GM12878 (cell line): ENCODE data around the gene FAF1. TPM values are rescaled to one million over a fixed set of nuclear protein-coding genes. Genes with fewer than 3 reads are reported as not detected.

Experiments used
- ATAC-seq: fragments of 200-7000 bp; cut with Tn5 transposase; 3 replicates; pipeline ENCODE4 v1.9.1; 2020; ENCODE audit warnings: mild to moderate bottlenecking, moderate library complexity
- BruUV-seq: library from RNA; stranded (reverse); fragments of 400-500 nt; replicated peaks from 2 replicates; lab custom pipeline; 2021; lab: Mats Ljungman, UMichigan
- CTCF ChIA-PET: fragments of 300-600 bp; sonication (Branson Sonifier 250); formaldehyde crosslinking; extraction: SDS; loops from one replicate; lab custom pipeline; 2021; ENCODE audit warnings: inconsistent platforms; lab: Yijun Ruan, JAX
- POLR2A ChIA-PET: fragments of 350-600 bp; formaldehyde crosslinking; extraction: SDS; loops from one replicate; lab custom pipeline; 2021; ENCODE audit warnings: inconsistent platforms; lab: Charles Lee
- RAD21 ChIA-PET: fragments of 300-600 bp; sonication (Branson Sonifier 250); formaldehyde crosslinking; loops from one replicate; lab custom pipeline; 2023; ENCODE audit warnings: antibody characterized with exemption; ENCODE audit not compliant: unreplicated experiment; lab: Charles Lee
- SMC1A ChIA-PET: fragments of 300-600 bp; sonication (Branson Sonifier 250); formaldehyde crosslinking; loops from one replicate; lab custom pipeline; 2023; ENCODE audit not compliant: unreplicated experiment, uncharacterized antibody; lab: Charles Lee
- DNase-seq: peaks from one replicate; pipeline ENCODE4 v3.0.0-alpha.2; 2011; ENCODE audit warnings: low read depth, low spot score
- FAIRE-seq: peaks from 3 replicates; lab custom pipeline; 2011; peaks lifted over from hg19 to GRCh38; lab: Jason Lieb, UNC
- H2AFZ ChIP-seq: 2 replicates; pipeline ENCODE4 v1.6.0; 2011; ENCODE audit warnings: low read depth, low read length, control low read depth; ENCODE audit not compliant: control insufficient read depth
- H3K27ac ChIP-seq: 2 replicates; pipeline ENCODE4 v1.5.1; 2011; ENCODE audit warnings: control low read depth; ENCODE audit not compliant: control insufficient read depth, insufficient read depth
- H3K27me3 ChIP-seq, 2 experiments: replicated peaks in 1 of 2; 2 replicates each; pipeline versions ENCODE4 v1.6.0 to v1.6.1; 2011; ENCODE audit warnings: low read length in 1 of 2; ENCODE audit not compliant: control insufficient read depth in 2 of 2, insufficient read depth in 2 of 2
- H3K36me3 ChIP-seq, 2 experiments: 2 replicates each; pipeline ENCODE4 v1.5.1; 2011; ENCODE audit warnings: low read length in 1 of 2; ENCODE audit not compliant: control insufficient read depth in 2 of 2, insufficient read depth in 2 of 2
- H3K4me1 ChIP-seq: 2 replicates; pipeline ENCODE4 v1.6.1; 2011; ENCODE audit warnings: mild to moderate bottlenecking, low read length, moderate library complexity, mixed read lengths; ENCODE audit not compliant: control insufficient read depth, insufficient read depth
- H3K4me2 ChIP-seq: 2 replicates; pipeline ENCODE4 v1.6.0; 2011; ENCODE audit warnings: control low read depth; ENCODE audit not compliant: control insufficient read depth, insufficient read depth
- H3K4me3 ChIP-seq: fragments of 200-600 bp; sonication (generic); 2 replicates; pipeline ENCODE4 v1.5.1; 2016
- H3K79me2 ChIP-seq: 2 replicates; pipeline ENCODE4 v1.6.0; 2011; ENCODE audit warnings: low read length; ENCODE audit not compliant: control insufficient read depth, insufficient read depth
- H3K9ac ChIP-seq: 2 replicates; pipeline ENCODE4 v1.8.0; 2011; ENCODE audit warnings: low read length, control low read depth, mixed read lengths; ENCODE audit not compliant: control insufficient read depth, insufficient read depth
- H3K9me3 ChIP-seq: replicated peaks from 3 replicates; pipeline ENCODE4 v1.5.1; 2011; ENCODE audit warnings: mild to moderate bottlenecking, low read length; ENCODE audit not compliant: control insufficient read depth, insufficient read depth
- H4K20me1 ChIP-seq: 2 replicates; pipeline ENCODE4 v1.6.0; 2011; ENCODE audit not compliant: control insufficient read depth, insufficient read depth
- BCL11A ChIP-seq: IDR thresholded peaks from 2 replicates; pipeline ENCODE4 v1.6.1; 2011; ENCODE audit warnings: low read depth, low read length
- CREB1 ChIP-seq: IDR thresholded peaks from 2 replicates; pipeline ENCODE4 v1.6.1; 2012; ENCODE audit warnings: low read depth, mild to moderate bottlenecking, inconsistent platforms
- MYB ChIP-seq: fragments of 150-350 bp; IDR thresholded peaks from 2 replicates; pipeline ENCODE4 v1.6.1; 2014; ENCODE audit warnings: mild to moderate bottlenecking, low read depth, low read length, borderline replicate concordance
- POLR2A ChIP-seq: IDR thresholded peaks from 2 replicates; pipeline ENCODE4 v1.6.1; 2011; ENCODE audit warnings: low read depth, mild to moderate bottlenecking, low read length
- WGBS: methylation state at CpG from one replicate; pipeline ENCODE4 v1.1.6; 2016; ENCODE audit warnings: low lambda C conversion rate; ENCODE audit not compliant: insufficient replicate concordance, insufficient coverage; ENCODE audit errors: missing lambda C conversion rate; 5-methylcytosine and 5-hydroxymethylcytosine counted together
- in situ Hi-C: fragments of 300-500 bp; cut with MboI; formaldehyde crosslinking; loops from 9 replicates; pipeline ENCODE4 v1.14.3; 2018; ENCODE audit warnings: mixed read lengths
- intact Hi-C: fragments of 100-400 bp; cut with micrococcal nuclease; formaldehyde crosslinking; loops from one replicate; pipeline ENCODE4 v1.14.2; 2022; ENCODE audit not compliant: unreplicated experiment
- polyA plus RNA-seq, 11 experiments: library from polyadenylated mRNA; depleted of rRNA in 4 of 11; unstranded in 6 of 11; stranded (reverse) in 5 of 11; fragments of >200 nt; fragmentation: Nextera tagmentation in 4 of 11; fragmentation: Illumina TruSeq in 1 of 11; extraction: Ambion mirVana in 4 of 11; extraction: Trizol in 1 of 11; gene quantifications; 1 replicate in 1 of 11; 2 replicates in 10 of 11; pipeline versions ENCODE4 v1.2.1 to v1.2.3, GENCODE V29; 2011 to 2016; ENCODE audit warnings: inconsistent platforms in 2 of 11, missing spikeins in 2 of 11, low read depth in 1 of 11
- total RNA-seq, 4 experiments: library from RNA; depleted of rRNA in 3 of 4; stranded (reverse); fragments of >200 nt in 3 of 4; fragmentation: Illumina TruSeq in 1 of 4; extraction: Trizol in 1 of 4; gene quantifications; 2 replicates each; pipeline versions ENCODE4 v1.2.1 to v1.2.3, GENCODE V29; 2013 to 2021
- TF ChIP-seq, protein P1 (sequence below): fragments of 450-650 bp; IDR thresholded peaks from 2 replicates; pipeline ENCODE4 v1.6.1; 2018; ENCODE audit warnings: borderline replicate concordance, mild to moderate bottlenecking; ENCODE audit not compliant: partially characterized antibody
- TF ChIP-seq, protein P2 (sequence below): fragments of 450-650 bp; IDR thresholded peaks from 2 replicates; pipeline ENCODE4 v1.6.1; 2017; ENCODE audit warnings: mild to moderate bottlenecking, moderate library complexity
- TF ChIP-seq, protein P3 (sequence below): fragments of 450-650 bp; IDR thresholded peaks from 2 replicates; pipeline ENCODE4 v1.6.1; 2014; ENCODE audit warnings: mild to moderate bottlenecking

Gene FAF1
- total and polyA plus RNA-seq, 10 of the 15 experiments (the other 5 are each of a cell fraction or from before 2014, with no cell fraction given) = 8.6 to 54.5 (median 23.7) TPM

DNA sequence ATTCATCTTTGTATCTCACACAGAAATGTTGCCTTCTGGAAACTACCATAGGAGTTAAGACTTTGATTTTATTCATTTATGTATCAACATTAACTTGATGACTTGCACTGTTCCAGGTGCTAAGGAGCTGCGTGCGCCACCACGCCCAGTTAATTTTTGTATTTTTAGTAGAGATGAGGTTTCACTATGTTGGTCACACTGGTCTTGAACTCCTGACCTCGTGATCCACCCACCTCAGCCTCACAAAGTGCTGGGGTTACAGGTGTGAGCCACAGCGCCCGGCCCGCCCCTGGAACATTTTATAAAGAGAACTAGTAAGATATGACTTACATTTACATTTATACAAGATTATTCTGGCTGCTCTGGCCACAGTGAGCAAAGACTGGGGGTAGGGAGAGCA, 252.2 kb downstream of the FAF1 start:
- Histone ChIP-seq H3K4me2 (no peak overlapping the region), H3K79me2 (no peaks in the 10 kb centered on the region), H3K27me3 (no peaks in the 10 kb centered on the region), H3K27ac (no peak overlapping the region), H3K36me3 (no peaks in the 10 kb centered on the region), H3K4me3 (no peak overlapping the region), H3K9ac (no peak overlapping the region), H3K9me3 (no peaks in the 10 kb centered on the region), H2AFZ (no peak overlapping the region), H3K4me1 (no peaks in the 10 kb centered on the region), H4K20me1 (no peaks in the 10 kb centered on the region)
- BruUV-seq = no TSS peak
- 97% methylated on average over 7 of the region's 7 CpGs for WGBS
- FAIRE-seq (no peak), ATAC-seq (no peak), DNase-seq (no peak)
- POLR2A ChIA-PET = no interaction called here
- TF ChIP-seq, protein P1, sequence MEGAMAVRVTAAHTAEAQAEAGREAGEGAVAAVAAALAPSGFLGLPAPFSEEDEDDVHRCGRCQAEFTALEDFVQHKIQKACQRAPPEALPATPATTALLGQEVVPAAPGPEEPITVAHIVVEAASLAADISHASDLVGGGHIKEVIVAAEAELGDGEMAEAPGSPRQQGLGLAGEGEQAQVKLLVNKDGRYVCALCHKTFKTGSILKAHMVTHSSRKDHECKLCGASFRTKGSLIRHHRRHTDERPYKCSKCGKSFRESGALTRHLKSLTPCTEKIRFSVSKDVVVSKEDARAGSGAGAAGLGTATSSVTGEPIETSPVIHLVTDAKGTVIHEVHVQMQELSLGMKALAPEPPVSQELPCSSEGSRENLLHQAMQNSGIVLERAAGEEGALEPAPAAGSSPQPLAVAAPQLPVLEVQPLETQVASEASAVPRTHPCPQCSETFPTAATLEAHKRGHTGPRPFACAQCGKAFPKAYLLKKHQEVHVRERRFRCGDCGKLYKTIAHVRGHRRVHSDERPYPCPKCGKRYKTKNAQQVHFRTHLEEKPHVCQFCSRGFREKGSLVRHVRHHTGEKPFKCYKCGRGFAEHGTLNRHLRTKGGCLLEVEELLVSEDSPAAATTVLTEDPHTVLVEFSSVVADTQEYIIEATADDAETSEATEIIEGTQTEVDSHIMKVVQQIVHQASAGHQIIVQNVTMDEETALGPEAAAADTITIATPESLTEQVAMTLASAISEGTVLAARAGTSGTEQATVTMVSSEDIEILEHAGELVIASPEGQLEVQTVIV = no peak
- TF ChIP-seq POLR2A = no peak
- TF ChIP-seq, protein P2, sequence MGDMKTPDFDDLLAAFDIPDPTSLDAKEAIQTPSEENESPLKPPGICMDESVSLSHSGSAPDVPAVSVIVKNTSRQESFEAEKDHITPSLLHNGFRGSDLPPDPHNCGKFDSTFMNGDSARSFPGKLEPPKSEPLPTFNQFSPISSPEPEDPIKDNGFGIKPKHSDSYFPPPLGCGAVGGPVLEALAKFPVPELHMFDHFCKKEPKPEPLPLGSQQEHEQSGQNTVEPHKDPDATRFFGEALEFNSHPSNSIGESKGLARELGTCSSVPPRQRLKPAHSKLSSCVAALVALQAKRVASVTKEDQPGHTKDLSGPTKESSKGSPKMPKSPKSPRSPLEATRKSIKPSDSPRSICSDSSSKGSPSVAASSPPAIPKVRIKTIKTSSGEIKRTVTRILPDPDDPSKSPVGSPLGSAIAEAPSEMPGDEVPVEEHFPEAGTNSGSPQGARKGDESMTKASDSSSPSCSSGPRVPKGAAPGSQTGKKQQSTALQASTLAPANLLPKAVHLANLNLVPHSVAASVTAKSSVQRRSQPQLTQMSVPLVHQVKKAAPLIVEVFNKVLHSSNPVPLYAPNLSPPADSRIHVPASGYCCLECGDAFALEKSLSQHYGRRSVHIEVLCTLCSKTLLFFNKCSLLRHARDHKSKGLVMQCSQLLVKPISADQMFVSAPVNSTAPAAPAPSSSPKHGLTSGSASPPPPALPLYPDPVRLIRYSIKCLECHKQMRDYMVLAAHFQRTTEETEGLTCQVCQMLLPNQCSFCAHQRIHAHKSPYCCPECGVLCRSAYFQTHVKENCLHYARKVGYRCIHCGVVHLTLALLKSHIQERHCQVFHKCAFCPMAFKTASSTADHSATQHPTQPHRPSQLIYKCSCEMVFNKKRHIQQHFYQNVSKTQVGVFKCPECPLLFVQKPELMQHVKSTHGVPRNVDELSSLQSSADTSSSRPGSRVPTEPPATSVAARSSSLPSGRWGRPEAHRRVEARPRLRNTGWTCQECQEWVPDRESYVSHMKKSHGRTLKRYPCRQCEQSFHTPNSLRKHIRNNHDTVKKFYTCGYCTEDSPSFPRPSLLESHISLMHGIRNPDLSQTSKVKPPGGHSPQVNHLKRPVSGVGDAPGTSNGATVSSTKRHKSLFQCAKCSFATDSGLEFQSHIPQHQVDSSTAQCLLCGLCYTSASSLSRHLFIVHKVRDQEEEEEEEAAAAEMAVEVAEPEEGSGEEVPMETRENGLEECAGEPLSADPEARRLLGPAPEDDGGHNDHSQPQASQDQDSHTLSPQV = no peak
- TF ChIP-seq MYB = no peak
- TF ChIP-seq, protein P3, sequence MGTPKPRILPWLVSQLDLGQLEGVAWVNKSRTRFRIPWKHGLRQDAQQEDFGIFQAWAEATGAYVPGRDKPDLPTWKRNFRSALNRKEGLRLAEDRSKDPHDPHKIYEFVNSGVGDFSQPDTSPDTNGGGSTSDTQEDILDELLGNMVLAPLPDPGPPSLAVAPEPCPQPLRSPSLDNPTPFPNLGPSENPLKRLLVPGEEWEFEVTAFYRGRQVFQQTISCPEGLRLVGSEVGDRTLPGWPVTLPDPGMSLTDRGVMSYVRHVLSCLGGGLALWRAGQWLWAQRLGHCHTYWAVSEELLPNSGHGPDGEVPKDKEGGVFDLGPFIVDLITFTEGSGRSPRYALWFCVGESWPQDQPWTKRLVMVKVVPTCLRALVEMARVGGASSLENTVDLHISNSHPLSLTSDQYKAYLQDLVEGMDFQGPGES = no peak
- TF ChIP-seq CREB1 = no peak
- no peak for TF ChIP-seq BCL11A
- SMC1A ChIA-PET = no interaction called here
- RAD21 ChIA-PET = no interaction called here
- intact Hi-C loops = no loop called here
- in situ Hi-C loops = loop anchor here (5.0 kb wide), 1 partner anchor 341 kb away; no protein-coding TSS in a partner anchor
- CTCF ChIA-PET = interaction anchor here (1.0 to 1.6 kb wide), 2 partner anchors 9 to 11 kb away, joined by 3 read pairs; no protein-coding TSS in a partner anchor
